Prostate gland (tissue), 2 donors: ENCODE data around the gene CMSS1. TPM values are rescaled to one million over a fixed set of nuclear protein-coding genes. Genes with fewer than 3 reads are reported as not detected.

Experiments
- DNase-seq: peaks from one replicate; pipeline ENCODE4 v3.0.0-alpha.2; 2019; ENCODE audit warnings: low spot score
- H3K27ac ChIP-seq, 2 donors: fragments of 200-600 bp; sonication (generic); 2 replicates each; pipeline ENCODE4 v1.5.1; 2017 to 2019
- H3K27me3 ChIP-seq: fragments of 200-600 bp; sonication (generic); replicated peaks from 2 replicates; pipeline ENCODE4 v1.5.1; 2019; ENCODE audit not compliant: insufficient read depth
- H3K36me3 ChIP-seq, 2 donors: fragments of 200-600 bp; sonication (generic); 1 replicate in 1 of 2; 2 replicates in 1 of 2; pipeline versions ENCODE4 v1.5.1 to v1.8.1; 2017 to 2019
- H3K4me1 ChIP-seq: fragments of 200-600 bp; sonication (generic); replicated peaks from 2 replicates; pipeline ENCODE4 v1.5.1; 2019
- H3K4me3 ChIP-seq, 2 donors: fragments of 200-600 bp; sonication (generic); 2 replicates each; pipeline ENCODE4 v1.5.1; 2017 to 2019
- H3K9me3 ChIP-seq: fragments of 200-600 bp; sonication (generic); 2 replicates; pipeline ENCODE4 v1.5.1; 2017
- CTCF ChIP-seq, 4 experiments: fragments of 200-600 bp in 2 of 4; fragments of 450-650 bp in 2 of 4; sonication (generic) in 2 of 4; IDR thresholded peaks; 1 replicate in 3 of 4; 2 replicates in 1 of 4; pipeline ENCODE4 v1.5.1; 2016 to 2019; ENCODE audit warnings: antibody characterized with exemption in 4 of 4, mild to moderate bottlenecking in 2 of 4, moderate library complexity in 2 of 4
- POLR2A ChIP-seq: fragments of 450-650 bp; IDR thresholded peaks from one replicate; pipeline ENCODE4 v1.6.1; 2016; ENCODE audit warnings: antibody characterized with exemption, mild to moderate bottlenecking
- POLR2AphosphoS5 ChIP-seq: sonication (generic); formaldehyde crosslinking; IDR thresholded peaks from one replicate; pipeline ENCODE4 v1.6.1; 2017; ENCODE audit warnings: antibody characterized with exemption
- WGBS: methylation state at CpG from one replicate; pipeline ENCODE4 v1.1.5; 2018; 5-methylcytosine and 5-hydroxymethylcytosine counted together
- intact Hi-C: fragments of 100-400 bp; cut with DNase I; formaldehyde crosslinking; loops from one replicate; pipeline ENCODE4 v1.14.2; 2022
- total RNA-seq, 2 donors: library from RNA; depleted of rRNA; stranded (reverse); fragments of >200 nt; gene quantifications; one replicate each; pipeline ENCODE4 v1.1.0, GENCODE V29; 2016

Gene CMSS1
- total RNA-seq, 2 donors from 2014 or later: 10.2 to 13.6 TPM

- no peak overlapping the region for H3K4me3 ChIP-seq
- no peak for DNase-seq
- H3K27ac ChIP-seq: no peak overlapping the region
- intact Hi-C loops: no loop called here
- whole genome bisulfite sequencing: 83% methylated on average over 1 of the region's 1 CpG
- TF ChIP-seq POLR2AphosphoS5: no peak
- TF ChIP-seq CTCF (IDR thresholded peaks at IDR 0.05): no peak
- no peak for TF ChIP-seq POLR2A
- H3K4me1 ChIP-seq: no peaks in the 10 kb centered on the region
- H3K27me3 ChIP-seq: no peaks in the 10 kb centered on the region
- H3K36me3 ChIP-seq: no peaks in the 10 kb centered on the region
- no peaks in the 10 kb centered on the region for H3K9me3 ChIP-seq
Observed at GRCh38 chr3:100173961-100174360, 356.3 kb downstream of the CMSS1 start.

- Histone ChIP-seq H3K9me3 (no peaks in the 10 kb centered on the region), H3K4me3 (no peak overlapping the region), H3K4me1 (no peaks in the 10 kb centered on the region), H3K27me3 (no peaks in the 10 kb centered on the region), H3K27ac (no peak overlapping the region), H3K36me3 (no peaks in the 10 kb centered on the region)
- intact Hi-C loops: no loop called here
- no peak for TF ChIP-seq POLR2AphosphoS5
- WGBS: 78% methylated on average over 6 of the region's 6 CpGs
- DNase-seq: no peak
Observed at GRCh38 chr3:100175637-100176280, 358.1 kb downstream of the CMSS1 start.

- no peak for DNase-seq
- TF ChIP-seq CTCF (IDR thresholded peaks at IDR 0.05) (no peak), POLR2AphosphoS5 (no peak), POLR2A (no peak)
- Histone ChIP-seq H3K4me1 (no peaks in the 10 kb centered on the region), H3K36me3 (no peaks in the 10 kb centered on the region), H3K4me3 (no peak overlapping the region), H3K27me3 (no peaks in the 10 kb centered on the region), H3K27ac (no peak overlapping the region), H3K9me3 (no peaks in the 10 kb centered on the region)
- intact Hi-C loops: no loop called here
- 91% methylated on average over 4 of the region's 4 CpGs for WGBS
Observed at GRCh38 chr3:100179692-100180349, 362.2 kb downstream of the CMSS1 start.

- intact Hi-C loops: no loop called here
- TF ChIP-seq POLR2AphosphoS5: no peak
- TF ChIP-seq CTCF (IDR thresholded peaks at IDR 0.05): no peak
- no peak for TF ChIP-seq POLR2A
- no peak for DNase-seq
- no peaks in the 10 kb centered on the region for H3K27me3 ChIP-seq
- 92% methylated on average over 1 of the region's 1 CpG for WGBS
- H3K4me1 ChIP-seq: no peaks in the 10 kb centered on the region
- H3K27ac ChIP-seq: no peak overlapping the region
- H3K36me3 ChIP-seq: no peaks in the 10 kb centered on the region
- no peak overlapping the region for H3K4me3 ChIP-seq
- no peaks in the 10 kb centered on the region for H3K9me3 ChIP-seq
Observed at GRCh38 chr3:100183608-100184125, 366.0 kb downstream of the CMSS1 start.

- Histone ChIP-seq H3K27me3 (no peaks in the 10 kb centered on the region), H3K9me3 (no peaks in the 10 kb centered on the region), H3K4me1 (no peaks in the 10 kb centered on the region), H3K36me3 (no peaks in the 10 kb centered on the region), H3K4me3 (no peak overlapping the region), H3K27ac (no peak overlapping the region)
- intact Hi-C loops: no loop called here
- TF ChIP-seq POLR2AphosphoS5 (no peak), POLR2A (no peak), CTCF (IDR thresholded peaks at IDR 0.05) (no peak)
- 60% methylated on average over 2 of the region's 2 CpGs for whole genome bisulfite sequencing
- no peak for DNase-seq
Observed at GRCh38 chr3:100184948-100185570, 367.4 kb downstream of the CMSS1 start.
